ENCODE data around the gene PCED1A.
A peak's percentile ranks its signal among the peaks of the same experiment; 100 is the strongest.

PCED1A gene

DNA sequence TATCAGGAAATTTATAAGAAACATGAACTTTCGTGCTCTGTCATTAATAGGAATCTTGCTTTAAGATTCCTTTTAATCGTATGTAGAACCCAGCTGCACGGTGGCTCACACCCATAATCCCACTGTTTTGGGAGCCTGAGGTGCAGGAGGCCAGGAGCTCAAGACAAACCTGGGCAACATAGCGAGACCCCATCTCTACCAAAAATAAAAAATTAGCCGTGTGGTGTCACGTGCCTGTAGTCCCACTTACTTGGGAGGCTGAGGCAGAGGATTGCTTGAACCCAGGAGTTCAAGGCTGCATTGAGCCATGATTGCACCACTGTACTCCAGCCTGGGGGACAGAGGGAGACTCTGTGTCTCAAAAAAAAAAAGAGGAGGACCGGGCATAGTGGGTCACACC lies 40.2 kb upstream of the PCED1A start:
- no peak overlapping the region for H3K4me3 ChIP-seq (ENCODE audit: low read depth, low read length)
- TF ChIP-seq, protein P1, sequence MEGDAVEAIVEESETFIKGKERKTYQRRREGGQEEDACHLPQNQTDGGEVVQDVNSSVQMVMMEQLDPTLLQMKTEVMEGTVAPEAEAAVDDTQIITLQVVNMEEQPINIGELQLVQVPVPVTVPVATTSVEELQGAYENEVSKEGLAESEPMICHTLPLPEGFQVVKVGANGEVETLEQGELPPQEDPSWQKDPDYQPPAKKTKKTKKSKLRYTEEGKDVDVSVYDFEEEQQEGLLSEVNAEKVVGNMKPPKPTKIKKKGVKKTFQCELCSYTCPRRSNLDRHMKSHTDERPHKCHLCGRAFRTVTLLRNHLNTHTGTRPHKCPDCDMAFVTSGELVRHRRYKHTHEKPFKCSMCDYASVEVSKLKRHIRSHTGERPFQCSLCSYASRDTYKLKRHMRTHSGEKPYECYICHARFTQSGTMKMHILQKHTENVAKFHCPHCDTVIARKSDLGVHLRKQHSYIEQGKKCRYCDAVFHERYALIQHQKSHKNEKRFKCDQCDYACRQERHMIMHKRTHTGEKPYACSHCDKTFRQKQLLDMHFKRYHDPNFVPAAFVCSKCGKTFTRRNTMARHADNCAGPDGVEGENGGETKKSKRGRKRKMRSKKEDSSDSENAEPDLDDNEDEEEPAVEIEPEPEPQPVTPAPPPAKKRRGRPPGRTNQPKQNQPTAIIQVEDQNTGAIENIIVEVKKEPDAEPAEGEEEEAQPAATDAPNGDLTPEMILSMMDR (IDR thresholded peaks at IDR 0.05; ENCODE audit: insufficient read depth, low read depth, low read length, missing control alignments) = no peak
- DNase-seq (ENCODE audit: low read depth) = no peak

DNA sequence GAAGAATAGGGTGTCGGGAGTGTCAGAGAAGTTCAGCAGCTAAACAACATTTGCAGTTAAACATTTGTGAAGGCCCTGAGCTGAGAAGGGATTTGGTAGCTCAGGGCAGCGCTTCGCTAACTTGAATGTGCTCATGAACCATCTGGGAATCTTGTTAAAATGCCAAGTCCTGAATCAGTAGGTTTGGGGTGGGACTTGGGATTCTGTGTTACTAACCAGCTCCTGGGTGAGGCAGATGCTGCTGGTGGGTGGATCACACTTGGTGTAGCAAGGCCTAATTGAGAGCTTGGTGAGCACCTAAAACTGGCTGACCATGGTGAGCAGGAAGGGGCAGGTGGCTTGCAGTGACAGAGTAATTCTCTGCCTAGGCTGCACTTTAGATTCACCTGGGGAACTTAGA lies 38.7 kb upstream of the PCED1A start:
- TF ChIP-seq, protein P1 (IDR thresholded peaks at IDR 0.05; ENCODE audit: insufficient read depth, low read depth, low read length, missing control alignments) = no peak
- H3K4me3 ChIP-seq (ENCODE audit: low read depth, low read length) = no peak overlapping the region
- no peak for DNase-seq (ENCODE audit: low read depth)

DNA sequence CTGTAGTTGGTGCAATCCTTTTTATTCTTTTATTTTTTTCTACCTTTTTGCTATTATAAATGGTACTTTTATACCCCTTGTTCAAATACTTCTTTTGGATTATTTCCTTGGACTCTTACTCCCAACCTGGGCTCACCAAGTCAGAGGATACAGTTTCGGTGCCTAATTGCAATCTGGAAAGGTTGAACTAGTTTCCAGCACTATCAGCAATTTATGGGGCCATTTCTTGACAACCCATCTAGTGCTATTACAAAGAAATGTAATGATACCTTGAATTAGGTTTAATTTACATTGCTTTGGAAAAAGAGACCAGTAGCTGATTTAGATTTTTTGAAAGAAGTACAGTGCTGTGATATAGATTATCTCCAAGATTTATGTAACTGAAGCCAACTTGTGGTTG lies 38.1 kb upstream of the PCED1A start:
- TF ChIP-seq, protein P1 (IDR thresholded peaks at IDR 0.05; ENCODE audit: insufficient read depth, low read depth, low read length, missing control alignments) = no peak
- no peak for DNase-seq (ENCODE audit: low read depth)
- no peak overlapping the region for H3K4me3 ChIP-seq (ENCODE audit: low read depth, low read length)

DNA sequence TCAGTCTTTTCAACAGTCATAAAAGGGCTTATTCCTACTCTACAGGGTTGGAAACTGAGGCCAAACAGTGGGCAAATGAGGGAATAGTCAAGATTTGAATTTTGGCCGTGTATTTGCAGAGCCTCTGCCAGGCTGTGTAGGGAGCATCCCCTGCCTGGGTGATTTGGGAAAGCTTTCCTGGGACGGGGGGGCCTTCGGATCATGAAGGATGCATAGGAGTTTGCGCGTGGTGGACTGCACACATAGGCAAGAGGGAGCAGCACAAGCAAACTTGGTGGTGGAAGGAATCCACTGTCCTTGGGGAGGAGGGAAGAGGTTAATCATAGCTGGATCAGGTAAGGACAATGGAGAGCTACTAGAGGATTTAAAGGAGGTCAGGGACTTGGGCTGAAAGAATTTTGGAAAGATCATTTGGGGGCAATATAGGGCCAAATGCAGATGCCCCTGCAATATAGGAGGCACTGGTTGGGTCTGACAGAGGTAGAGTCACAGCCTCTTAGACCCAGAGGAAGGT lies 35.3 kb upstream of the PCED1A start:
- H3K4me3 ChIP-seq (ENCODE audit: low read depth, low read length) = no peak overlapping the region
- no peak for DNase-seq (ENCODE audit: low read depth)
- TF ChIP-seq, protein P1 (IDR thresholded peaks at IDR 0.05; ENCODE audit: insufficient read depth, low read depth, low read length, missing control alignments) = no peak

DNA sequence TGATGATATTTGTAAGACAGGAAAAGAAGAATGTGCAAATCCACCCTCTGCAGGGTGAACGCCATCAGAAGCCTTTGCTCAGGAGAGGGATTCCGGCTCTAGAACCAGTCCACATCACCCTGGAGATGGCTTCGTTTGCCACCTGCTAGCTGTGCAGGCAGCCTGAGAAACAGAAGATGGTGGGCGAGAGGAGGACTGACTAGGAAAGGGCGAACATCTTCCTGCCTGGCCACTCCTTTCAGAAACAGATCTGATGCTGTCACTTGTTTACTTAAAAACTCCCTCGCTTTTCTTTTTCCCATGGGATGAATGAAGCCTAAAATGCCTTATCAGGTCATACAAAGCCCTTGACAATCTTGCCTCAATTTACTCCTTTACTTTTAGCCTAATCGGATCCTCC lies 34.0 kb upstream of the PCED1A start:
- peak; percentile 55 for DNase-seq (ENCODE audit: low read depth)
- TF ChIP-seq, protein P1 (IDR thresholded peaks at IDR 0.05; ENCODE audit: insufficient read depth, low read depth, low read length, missing control alignments) = no peak
- H3K4me3 ChIP-seq (ENCODE audit: low read depth, low read length) = peak overlapping the region; percentile 99

DNA sequence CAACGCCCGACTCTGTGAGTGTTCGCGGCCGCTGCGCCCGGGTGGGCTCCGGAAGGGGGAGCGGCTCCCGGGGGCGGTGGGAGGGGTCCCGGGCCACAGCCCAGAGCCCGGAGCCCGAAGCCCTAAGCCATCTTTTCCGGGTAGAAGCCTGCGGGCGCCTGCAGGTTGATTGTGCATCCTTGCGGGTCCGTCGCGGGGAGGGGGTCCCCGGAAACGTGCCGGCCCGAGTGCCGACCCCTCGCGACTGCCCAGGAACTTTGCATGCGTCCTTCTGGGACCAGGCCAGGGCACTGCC lies 33.2 kb upstream of the PCED1A start:
- H3K4me3 ChIP-seq (ENCODE audit: low read depth, low read length) = peak overlapping the region; percentile 99
- peak; percentile 71 for DNase-seq (ENCODE audit: low read depth)
- TF ChIP-seq, protein P1 (IDR thresholded peaks at IDR 0.05; ENCODE audit: insufficient read depth, low read depth, low read length, missing control alignments) = no peak

DNA sequence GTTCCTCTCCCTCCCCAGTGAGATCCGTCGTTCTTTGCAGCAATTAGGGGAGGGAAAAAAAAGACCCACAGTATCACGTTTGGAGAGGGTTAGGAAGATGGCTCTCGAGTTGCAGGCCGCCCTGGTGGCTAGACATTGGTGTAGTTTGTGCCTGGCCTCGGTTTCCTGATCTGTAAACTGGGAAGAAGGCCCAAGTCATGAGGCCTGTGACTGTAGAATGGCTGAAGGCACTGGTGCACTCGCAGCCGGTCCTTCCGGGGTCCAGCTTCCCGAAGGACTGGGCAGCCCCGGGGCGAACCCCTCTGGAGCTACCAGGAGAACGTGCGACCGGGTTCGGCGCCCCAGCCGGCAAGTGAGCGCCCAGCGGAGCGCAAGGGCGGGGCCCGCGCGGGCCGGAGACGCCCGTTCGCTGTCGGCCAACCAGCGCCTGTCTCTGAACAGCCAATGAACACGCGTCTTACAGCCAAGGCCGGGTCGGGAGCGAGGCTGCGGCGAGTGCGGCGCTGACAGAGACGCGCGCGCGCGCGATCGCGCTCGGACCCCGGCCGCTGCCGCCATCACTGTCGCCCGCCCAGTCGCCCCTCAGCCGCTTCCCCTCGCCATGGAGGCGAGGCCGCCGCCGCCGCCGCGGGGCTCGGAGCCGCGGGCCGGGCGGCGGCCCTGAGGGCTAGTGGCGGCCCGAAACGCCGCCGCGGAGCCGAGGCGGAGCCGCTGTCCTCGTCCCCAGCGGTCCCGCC lies 32.7 kb upstream of the PCED1A start, which contains the start of gene PTPRA:
Gene PTPRA, plus strand, starts transcription at position 472 of the 737 bp plus-strand sequence. CDS start 90,797 bp downstream, outside the sequence.
- peak; percentile 96 for DNase-seq (ENCODE audit: low read depth)
- peak within 1 kb of the TSS; percentile 99 for H3K4me3 ChIP-seq (ENCODE audit: low read depth, low read length)
- TF ChIP-seq, protein P1 (IDR thresholded peaks at IDR 0.05; ENCODE audit: insufficient read depth, low read depth, low read length, missing control alignments) = no peak

All from GM12865 (cell line).